Kidney tubule cell (primary cell): ENCODE data around the gene MTRF1.

Experiments
- DNase-seq: peaks from one replicate; pipeline ENCODE4 v3.0.0-alpha.2; 2018; ENCODE audit warnings: low spot score

MTRF1 gene

DNA sequence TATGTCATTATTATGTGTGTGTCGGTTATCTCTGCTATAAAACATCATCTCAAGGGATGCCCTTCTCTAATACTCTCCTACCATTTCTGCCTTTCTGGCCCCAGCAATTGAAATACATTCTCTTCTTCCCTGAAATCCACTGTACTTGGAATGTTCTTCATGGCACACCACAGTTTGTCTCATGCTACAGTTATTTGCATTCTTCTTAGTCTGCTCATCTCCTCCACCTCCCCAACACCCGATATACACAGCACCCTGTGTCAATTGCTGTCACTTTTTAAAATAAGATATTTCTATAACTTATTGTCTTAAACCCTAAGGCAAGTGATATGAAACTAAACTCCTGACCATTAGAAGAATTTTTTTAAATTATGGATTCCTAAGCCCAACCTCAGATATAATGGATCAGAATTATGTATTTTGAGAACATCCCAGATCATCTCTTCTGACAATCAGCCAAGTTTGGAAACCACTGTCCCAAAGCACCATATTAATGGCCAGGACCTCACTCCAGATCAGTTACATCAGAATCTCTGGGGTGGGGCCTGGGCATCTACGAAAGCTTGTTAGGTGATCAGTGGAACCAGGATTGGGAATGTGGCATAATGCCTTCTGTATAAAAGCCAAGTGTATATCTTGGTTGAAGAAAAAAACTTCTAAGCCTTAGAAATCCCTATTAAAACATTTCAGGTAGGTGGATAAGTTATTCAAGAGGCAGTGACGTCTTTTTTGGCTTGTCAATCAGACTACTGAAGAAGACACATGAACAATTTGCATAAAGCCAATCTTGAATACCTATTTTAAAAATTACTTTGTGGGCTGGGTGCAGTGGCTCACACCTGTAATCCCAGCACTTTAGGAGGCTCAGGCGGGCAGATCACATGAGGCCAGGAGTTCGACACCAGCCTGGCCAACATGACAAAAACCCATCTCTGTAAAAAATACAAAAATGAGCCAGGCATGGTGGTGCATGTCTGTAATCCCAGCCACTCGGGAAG, 39.0 kb downstream of the MTRF1 start:
- DNase-seq: peak; percentile 78

DNA sequence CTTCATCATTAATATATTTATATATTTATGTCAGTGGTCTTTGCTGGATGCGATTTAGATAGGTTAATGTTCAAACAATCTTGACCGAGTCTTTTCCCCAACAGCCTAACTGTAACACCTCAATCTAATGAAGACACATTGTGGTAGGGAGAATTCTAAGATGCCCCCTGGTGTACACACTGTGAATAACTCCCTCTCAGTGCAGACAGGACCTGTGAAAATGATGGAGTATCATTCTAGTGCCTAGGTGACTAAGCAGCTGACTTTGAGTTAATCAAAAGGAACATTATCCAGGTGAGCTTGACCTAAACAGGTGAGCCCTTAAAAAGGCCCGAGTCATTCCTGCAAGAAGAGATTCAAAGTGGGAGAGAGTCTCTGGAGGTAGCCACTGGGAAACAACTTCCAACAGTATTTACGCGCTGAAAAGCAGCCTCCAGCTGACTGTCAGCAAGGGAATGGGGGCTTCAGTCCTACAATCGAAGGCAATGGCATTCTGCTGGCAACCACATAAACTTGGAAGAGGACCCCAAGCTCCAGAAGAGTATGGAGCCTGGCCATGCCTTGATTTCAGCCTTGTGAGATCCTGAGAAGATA, 41.0 kb downstream of the MTRF1 start:
- peak; percentile 78 for DNase-seq

- peak; percentile 49 for DNase-seq
Measured at GRCh38 chr13:41220401-41220800, 43.0 kb downstream of the MTRF1 start.

GRCh38 chr13:41216160-41216559, 47.2 kb downstream of the MTRF1 start:
- no peak for DNase-seq

DNA sequence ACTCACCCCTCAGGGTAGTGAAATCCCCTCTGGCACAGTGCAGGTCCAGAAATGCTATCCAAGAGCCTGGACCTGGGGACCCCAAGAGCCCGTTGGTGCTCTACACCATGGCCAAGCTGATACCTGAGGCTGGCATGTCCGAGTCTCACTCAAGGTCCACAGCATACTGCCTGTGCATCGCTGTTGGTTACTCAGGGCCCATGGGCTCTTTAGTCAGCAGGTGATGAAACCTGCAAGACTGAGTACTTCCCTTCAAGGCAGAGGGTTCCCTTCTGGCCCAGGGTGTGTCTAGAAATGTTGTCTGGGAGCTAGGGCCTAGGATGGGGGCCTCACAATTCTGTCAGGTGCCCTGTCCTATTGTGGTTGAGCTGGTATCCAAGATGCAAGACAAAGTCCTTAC, 49.5 kb downstream of the MTRF1 start:
- no peak for DNase-seq

DNA sequence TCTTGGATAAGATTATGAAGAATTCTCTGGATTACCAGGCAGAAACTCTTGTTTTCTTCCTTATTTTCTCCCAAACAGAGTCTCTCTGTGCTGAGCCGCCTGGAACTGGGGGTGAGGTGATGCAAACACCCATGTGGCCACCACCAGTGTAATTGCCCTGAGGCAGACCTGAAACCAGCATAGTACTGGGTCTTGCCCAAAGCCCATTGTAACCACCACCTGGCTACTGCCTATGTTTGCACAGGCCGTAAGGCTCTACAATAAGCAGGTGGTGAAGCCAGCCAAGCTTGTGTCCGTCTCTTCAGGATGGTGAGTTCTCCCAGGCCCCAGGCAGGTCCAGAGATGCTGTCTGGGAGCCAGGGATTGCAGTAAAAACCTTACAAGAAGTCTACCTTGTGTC, 50.1 kb downstream of the MTRF1 start:
- no peak for DNase-seq

DNA sequence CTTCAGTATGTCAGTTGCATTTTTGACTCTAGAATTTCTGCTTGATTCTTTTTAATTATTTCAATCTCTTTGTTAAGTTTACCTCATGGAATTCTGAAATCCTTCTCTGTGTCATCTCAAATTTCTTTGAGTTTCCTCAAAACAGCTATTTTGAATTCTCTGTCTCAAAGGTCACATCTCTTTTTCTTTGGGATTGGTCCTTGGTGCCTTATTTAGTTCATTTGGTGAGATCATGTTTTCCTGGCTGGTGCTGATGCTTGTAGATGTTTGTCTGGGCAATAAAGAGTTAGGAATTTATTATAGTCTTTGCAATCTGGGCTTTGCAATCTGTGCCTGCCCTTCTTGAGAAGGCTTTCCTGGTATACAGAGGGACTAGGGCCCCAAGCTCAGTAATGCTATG, 50.5 kb downstream of the MTRF1 start:
- DNase-seq: no peak

DNA sequence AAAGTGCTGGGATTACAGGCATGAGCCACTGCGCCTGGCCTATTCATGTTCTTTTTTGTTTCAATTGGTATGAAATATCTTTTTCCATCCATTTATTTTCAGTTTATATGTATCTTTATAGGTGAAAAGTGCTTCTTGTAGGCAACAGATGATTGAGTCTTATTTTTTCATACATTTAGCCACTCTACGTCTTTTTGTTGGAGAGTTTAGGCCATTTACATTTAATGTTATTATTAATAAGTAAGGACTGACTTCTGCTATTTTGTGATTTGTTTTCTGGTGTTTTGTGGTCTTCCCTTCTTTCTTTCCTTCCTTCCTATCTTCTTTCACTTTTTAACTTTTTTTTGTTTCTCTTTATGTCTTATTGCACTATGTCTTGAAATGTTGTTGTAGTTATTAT, 52.3 kb downstream of the MTRF1 start:
- DNase-seq: no peak

DNA sequence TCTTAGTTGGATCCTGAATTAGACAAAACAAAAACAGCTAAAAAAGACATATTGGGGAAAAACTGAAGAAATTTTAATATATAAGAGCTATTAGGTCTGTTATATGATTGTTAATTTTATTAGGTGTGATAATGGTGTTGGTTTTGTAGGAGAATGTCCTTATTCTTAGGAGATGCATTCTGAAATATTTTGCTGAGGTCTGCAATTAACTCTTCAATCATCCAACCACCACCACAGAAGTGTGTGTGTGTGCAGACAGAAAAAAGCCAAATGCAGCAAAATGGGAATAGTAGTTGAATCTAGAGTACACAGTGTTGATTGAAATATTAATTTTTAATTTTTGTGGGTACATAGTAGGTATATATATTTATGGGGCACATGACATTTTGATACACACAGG, 56.9 kb downstream of the MTRF1 start:
- DNase-seq: no peak

GRCh38 chr13:41203810-41204209, 59.6 kb downstream of the MTRF1 start:
- no peak for DNase-seq

- DNase-seq: no peak
Measured at GRCh38 chr13:41200126-41200525, 63.2 kb downstream of the MTRF1 start.

- no peak for DNase-seq
Measured at GRCh38 chr13:41199526-41199925, 63.9 kb downstream of the MTRF1 start.

- no peak for DNase-seq
Measured at GRCh38 chr13:41199079-41199478, 64.3 kb downstream of the MTRF1 start.

- peak; percentile 9 for DNase-seq
Measured at GRCh38 chr13:41196620-41197019, 66.8 kb downstream of the MTRF1 start.

DNA sequence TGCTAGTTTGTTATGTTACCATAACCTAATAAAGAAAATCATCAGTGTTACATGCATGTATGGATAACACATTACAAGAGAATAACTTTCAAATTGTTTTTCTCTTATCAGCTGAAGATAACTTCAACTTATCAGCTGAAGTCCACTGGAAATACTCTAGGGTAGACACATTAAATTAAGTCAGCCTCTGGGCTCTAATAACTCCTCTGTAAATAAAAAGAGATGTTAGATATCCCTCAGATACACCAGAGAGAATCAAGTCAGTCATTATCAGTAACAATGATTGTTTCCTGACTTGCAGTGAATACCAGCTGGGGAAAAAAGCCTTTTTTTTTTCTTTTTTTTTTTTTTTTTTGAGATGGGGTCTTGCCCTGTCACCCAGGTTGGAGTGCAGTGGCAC, 67.4 kb downstream of the MTRF1 start:
- no peak for DNase-seq

DNA sequence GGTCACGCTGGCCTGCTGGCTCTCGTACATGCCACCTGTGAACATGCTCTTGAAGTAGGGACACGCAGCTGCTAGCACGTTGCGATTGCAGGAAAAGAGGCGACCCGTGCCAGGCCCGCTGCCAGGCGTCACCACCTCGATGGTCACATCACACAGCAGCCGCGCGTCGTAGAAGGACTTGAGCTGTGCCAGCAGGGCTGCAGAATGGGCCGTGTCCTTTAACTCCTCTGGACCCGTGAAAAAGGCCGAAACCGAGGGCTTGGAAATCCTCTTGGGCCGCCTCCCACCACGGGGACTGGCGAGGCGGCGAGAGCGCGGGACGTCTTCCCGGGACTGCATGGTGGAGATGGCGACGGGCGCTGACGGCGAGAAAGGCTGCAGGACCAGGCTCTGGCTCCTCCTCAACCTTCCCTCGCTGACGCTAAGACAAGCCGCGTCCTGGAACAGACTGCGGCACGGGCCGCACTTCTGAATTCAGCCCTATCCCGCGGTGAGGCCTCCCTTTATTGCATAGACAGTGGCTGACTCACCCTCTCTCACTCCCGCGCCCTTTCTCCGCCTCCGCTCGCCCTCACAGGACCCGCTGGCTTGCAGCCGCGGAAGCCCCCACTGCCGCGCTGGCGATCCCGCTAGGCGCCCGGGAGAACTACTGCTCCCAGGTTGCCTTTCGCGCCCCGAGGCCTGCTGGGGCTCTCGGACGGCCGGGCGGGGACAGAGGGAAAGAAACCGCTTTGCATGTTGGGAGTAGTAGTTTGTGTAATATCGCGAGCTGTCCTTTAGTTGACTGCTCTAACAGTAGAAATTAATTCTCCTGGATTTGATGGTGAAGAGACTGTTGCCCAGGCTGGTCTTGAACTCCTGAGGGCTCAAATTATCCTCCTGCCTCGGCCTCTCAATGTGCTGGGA, 69.2 kb downstream of the MTRF1 start, which contains the start of gene KBTBD7:
TSS of gene KBTBD7 (minus strand) at position 651 of the 906 bp plus-strand sequence. CDS start at position 339, 312 bp downstream.
- DNase-seq: peak; percentile 96

GRCh38 chr13:41193469-41193868, 69.9 kb downstream of the MTRF1 start:
- DNase-seq: no peak

DNA sequence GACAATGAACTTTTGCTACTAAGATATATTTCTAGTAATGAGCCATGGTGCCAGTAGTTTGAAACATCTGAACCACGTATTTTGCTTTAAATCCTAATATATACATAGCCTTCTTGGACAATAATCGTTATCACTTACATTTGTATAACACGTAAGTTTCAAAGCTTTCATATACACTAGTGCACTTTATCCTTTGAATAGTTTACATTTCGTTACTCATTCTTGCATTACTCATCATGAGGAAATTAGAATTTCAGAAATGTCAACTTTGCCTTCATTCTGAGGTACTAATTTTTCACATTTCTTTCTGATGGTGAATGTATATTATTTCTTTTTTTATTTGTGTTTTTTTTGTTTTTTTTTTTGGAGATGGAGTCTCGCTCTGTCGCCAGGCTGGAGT, 74.8 kb downstream of the MTRF1 start:
- DNase-seq: no peak

- DNase-seq: no peak
Measured at GRCh38 chr13:41186481-41186880, 76.9 kb downstream of the MTRF1 start.

GRCh38 chr13:41182231-41182630, 81.1 kb downstream of the MTRF1 start:
- no peak for DNase-seq

DNA sequence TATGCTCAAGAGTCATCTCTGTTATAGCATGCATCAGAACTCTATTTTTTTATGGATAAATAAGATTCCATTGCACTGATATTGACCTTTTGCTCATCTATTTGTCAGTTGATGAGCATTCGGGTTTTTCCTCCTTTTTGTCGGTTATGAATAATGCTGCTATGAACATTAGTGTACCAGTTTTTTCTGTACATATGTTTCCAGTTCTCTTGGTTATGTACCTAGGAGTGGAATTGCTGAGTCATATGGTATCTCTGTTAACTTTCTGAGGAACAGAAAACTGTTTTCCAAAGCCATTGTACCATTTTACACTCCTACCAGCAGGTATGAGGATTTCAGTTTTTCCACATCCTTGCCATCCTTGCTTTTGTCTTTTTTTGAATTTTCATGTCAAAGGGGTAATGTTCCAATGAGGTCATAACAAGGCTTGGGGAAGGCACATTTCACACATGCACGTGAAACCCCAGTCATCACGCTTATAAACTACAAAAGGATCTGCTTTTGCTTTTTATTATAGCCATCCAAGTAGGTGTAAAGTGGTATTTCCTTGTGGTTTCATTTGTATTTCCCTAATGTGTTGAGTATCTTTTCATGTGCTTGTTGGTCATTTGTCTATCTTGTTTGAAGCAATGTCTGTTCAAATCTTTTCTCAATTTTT, 83.7 kb downstream of the MTRF1 start:
- DNase-seq: no peak

GRCh38 chr13:41178040-41178439, 85.3 kb downstream of the MTRF1 start:
- DNase-seq: no peak
